Astrocyte (in vitro differentiated cells and primary cell): ENCODE data around the gene FAM210A. TPM values are rescaled to one million over a fixed set of nuclear protein-coding genes. Genes with fewer than 3 reads are reported as not detected.

Source experiments
- DNase-seq: peaks from one replicate; pipeline ENCODE4 v3.0.0-alpha.2; 2010; ENCODE audit warnings: low read depth
- FAIRE-seq: peaks from 2 replicates; lab custom pipeline; 2011; peaks lifted over from hg19 to GRCh38; lab: Jason Lieb, UNC
- H2AFZ ChIP-seq: 2 replicates; pipeline ENCODE4 v1.6.0; 2012; ENCODE audit warnings: low read depth, low read length, inconsistent platforms
- H3K27ac ChIP-seq: 2 replicates; pipeline ENCODE4 v1.5.1; 2011; ENCODE audit warnings: low read depth, low read length, inconsistent platforms
- H3K27me3 ChIP-seq: 2 replicates; pipeline ENCODE4 v1.6.0; 2011; ENCODE audit warnings: low read length, inconsistent platforms; ENCODE audit not compliant: insufficient read depth
- H3K36me3 ChIP-seq: 2 replicates; pipeline ENCODE4 v1.5.1; 2011; ENCODE audit warnings: low read length, inconsistent platforms; ENCODE audit not compliant: insufficient read depth
- H3K4me1 ChIP-seq: 2 replicates; pipeline ENCODE4 v1.5.1; 2011; ENCODE audit warnings: low read length, inconsistent platforms; ENCODE audit not compliant: insufficient read depth
- H3K4me2 ChIP-seq: 2 replicates; pipeline ENCODE4 v1.6.0; 2012; ENCODE audit warnings: low read length, inconsistent platforms
- H3K4me3 ChIP-seq: 2 replicates; pipeline ENCODE4 v1.5.1; 2011; ENCODE audit warnings: low read depth, mild to moderate bottlenecking, low read length, inconsistent platforms; ENCODE audit not compliant: insufficient read depth
- H3K79me2 ChIP-seq: 2 replicates; pipeline ENCODE4 v1.6.0; 2012; ENCODE audit warnings: mild to moderate bottlenecking, low read length, inconsistent platforms; ENCODE audit not compliant: insufficient read depth
- H3K9ac ChIP-seq: 2 replicates; pipeline ENCODE4 v1.6.0; 2012; ENCODE audit warnings: mild to moderate bottlenecking, low read length, inconsistent platforms
- H3K9me3 ChIP-seq: 2 replicates; pipeline ENCODE4 v1.5.1; 2012; ENCODE audit warnings: low read depth, mild to moderate bottlenecking, low read length, inconsistent platforms; ENCODE audit not compliant: insufficient read depth
- H4K20me1 ChIP-seq: 2 replicates; pipeline ENCODE4 v1.6.0; 2012; ENCODE audit warnings: low read length, inconsistent platforms; ENCODE audit not compliant: insufficient read depth
- H3K27ac Mint-ChIP-seq: one replicate; pipeline ENCODE4 v1.8.0; 2021; ENCODE audit warnings: mild to moderate bottlenecking, mixed read lengths; ENCODE audit not compliant: unreplicated experiment
- H3K27me3 Mint-ChIP-seq: one replicate; pipeline ENCODE4 v1.8.0; 2021; ENCODE audit warnings: low read depth, mixed read lengths; ENCODE audit not compliant: unreplicated experiment
- H3K36me3 Mint-ChIP-seq: one replicate; pipeline ENCODE4 v1.8.0; 2021; ENCODE audit warnings: low read depth, mixed read lengths; ENCODE audit not compliant: unreplicated experiment
- H3K4me1 Mint-ChIP-seq: one replicate; pipeline ENCODE4 v1.8.0; 2021; ENCODE audit warnings: low read depth, mixed read lengths; ENCODE audit not compliant: unreplicated experiment
- H3K4me3 Mint-ChIP-seq: one replicate; pipeline ENCODE4 v1.8.0; 2021; ENCODE audit warnings: mild to moderate bottlenecking, moderate library complexity, mixed read lengths; ENCODE audit not compliant: unreplicated experiment
- H3K9me3 Mint-ChIP-seq: one replicate; pipeline ENCODE4 v1.8.0; 2021; ENCODE audit warnings: mild to moderate bottlenecking, mixed read lengths; ENCODE audit not compliant: unreplicated experiment
- EZH2 ChIP-seq: IDR thresholded peaks from 2 replicates; pipeline ENCODE4 v1.6.1; 2012; ENCODE audit warnings: mild to moderate bottlenecking, low read length, inconsistent platforms; ENCODE audit not compliant: insufficient read depth
- total RNA-seq: library from RNA; stranded (reverse); gene quantifications from 2 replicates; pipeline ENCODE4 v1.2.1, GENCODE V29; 2021
- TF ChIP-seq, protein P1 (sequence below): IDR thresholded peaks from 2 replicates; pipeline ENCODE4 v1.5.1; 2011; ENCODE audit warnings: low read depth, mild to moderate bottlenecking, inconsistent platforms, low read length, moderate library complexity; ENCODE audit not compliant: insufficient read depth

Gene FAM210A
- total RNA-seq, 1 donor from 2014 or later = 21.9 TPM

DNA sequence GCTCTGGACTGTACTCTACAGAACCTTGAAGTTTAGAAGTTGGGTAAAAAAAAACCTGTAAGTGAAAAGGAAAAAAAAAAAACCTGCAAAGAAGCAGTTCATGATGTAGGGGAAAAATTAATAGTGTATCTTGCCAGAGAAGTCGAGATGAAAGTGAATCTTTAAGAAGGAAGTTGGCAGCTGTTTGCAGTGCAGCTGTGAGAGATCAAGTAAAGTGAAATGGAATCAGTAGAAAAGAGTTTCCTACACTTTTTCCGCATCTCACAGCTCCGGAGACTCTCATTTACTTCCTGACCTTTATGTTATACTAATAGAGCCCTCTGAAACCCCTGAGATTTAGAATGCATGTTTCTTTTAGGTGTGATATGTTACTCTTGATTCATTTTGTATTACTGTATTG is 19.3 kb upstream of the FAM210A start:
- Histone ChIP-seq H2AFZ (no peak overlapping the region), H3K27me3 (no peaks in the 10 kb centered on the region), H3K4me3 (no peak overlapping the region), H3K4me1 (no peaks in the 10 kb centered on the region), H3K36me3 (peaks cover 41% of the 10 kb centered on the region), H3K9ac (no peak overlapping the region), H3K27ac (no peak overlapping the region), H3K4me2 (no peak overlapping the region), H4K20me1 (no peaks in the 10 kb centered on the region), H3K9me3 (no peaks in the 10 kb centered on the region), H3K79me2 (no peaks in the 10 kb centered on the region)
- peaks cover 25% of the 10 kb centered on the region for H3K36me3 Mint-ChIP-seq
- TF ChIP-seq EZH2 = no peak
- TF ChIP-seq, protein P1, sequence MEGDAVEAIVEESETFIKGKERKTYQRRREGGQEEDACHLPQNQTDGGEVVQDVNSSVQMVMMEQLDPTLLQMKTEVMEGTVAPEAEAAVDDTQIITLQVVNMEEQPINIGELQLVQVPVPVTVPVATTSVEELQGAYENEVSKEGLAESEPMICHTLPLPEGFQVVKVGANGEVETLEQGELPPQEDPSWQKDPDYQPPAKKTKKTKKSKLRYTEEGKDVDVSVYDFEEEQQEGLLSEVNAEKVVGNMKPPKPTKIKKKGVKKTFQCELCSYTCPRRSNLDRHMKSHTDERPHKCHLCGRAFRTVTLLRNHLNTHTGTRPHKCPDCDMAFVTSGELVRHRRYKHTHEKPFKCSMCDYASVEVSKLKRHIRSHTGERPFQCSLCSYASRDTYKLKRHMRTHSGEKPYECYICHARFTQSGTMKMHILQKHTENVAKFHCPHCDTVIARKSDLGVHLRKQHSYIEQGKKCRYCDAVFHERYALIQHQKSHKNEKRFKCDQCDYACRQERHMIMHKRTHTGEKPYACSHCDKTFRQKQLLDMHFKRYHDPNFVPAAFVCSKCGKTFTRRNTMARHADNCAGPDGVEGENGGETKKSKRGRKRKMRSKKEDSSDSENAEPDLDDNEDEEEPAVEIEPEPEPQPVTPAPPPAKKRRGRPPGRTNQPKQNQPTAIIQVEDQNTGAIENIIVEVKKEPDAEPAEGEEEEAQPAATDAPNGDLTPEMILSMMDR = no peak
- DNase-seq = no peak
- no peaks in the 10 kb centered on the region for H3K9me3 Mint-ChIP-seq
- H3K27me3 Mint-ChIP-seq = no peaks in the 10 kb centered on the region
- H3K4me3 Mint-ChIP-seq = no peak overlapping the region
- no peak for FAIRE-seq
- no peak overlapping the region for H3K27ac Mint-ChIP-seq
- H3K4me1 Mint-ChIP-seq = no peaks in the 10 kb centered on the region

DNA sequence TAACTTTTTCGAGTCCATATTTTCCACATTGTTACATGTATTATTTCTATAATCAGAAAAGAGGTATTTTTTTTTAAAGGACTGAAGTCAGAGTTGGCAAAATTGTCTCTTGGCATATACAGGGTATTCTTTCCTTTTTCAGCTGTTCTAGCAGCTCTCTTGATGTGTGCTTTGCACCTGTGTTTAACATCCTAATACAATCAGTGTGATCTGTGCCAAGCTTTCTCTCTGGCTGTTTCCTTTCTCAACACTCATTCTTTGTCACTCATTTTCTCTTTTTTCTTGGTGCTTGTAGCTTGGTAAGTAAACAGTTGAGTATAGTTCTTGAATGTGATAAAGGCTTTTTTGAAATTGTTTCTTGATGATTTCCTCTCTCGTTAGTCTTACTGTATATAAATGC is 9.3 kb upstream of the FAM210A start:
- no peaks in the 10 kb centered on the region for H3K9me3 Mint-ChIP-seq
- no peak overlapping the region for H3K4me3 Mint-ChIP-seq
- Histone ChIP-seq H3K4me3 (no peak overlapping the region), H3K27me3 (no peaks in the 10 kb centered on the region), H3K36me3 (peaks cover 39% of the 10 kb centered on the region), H3K79me2 (peaks cover 18% of the 10 kb centered on the region), H2AFZ (no peak overlapping the region), H3K4me1 (no peaks in the 10 kb centered on the region), H3K4me2 (no peak overlapping the region), H3K9ac (no peak overlapping the region), H4K20me1 (peaks cover 1% of the 10 kb centered on the region), H3K27ac (no peak overlapping the region), H3K9me3 (no peaks in the 10 kb centered on the region)
- DNase-seq (no peak), FAIRE-seq (no peak)
- H3K36me3 Mint-ChIP-seq = peaks cover 6% of the 10 kb centered on the region
- TF ChIP-seq EZH2 = no peak
- TF ChIP-seq, protein P1 = no peak
- H3K4me1 Mint-ChIP-seq = no peaks in the 10 kb centered on the region
- H3K27me3 Mint-ChIP-seq = no peaks in the 10 kb centered on the region
- H3K27ac Mint-ChIP-seq = no peak overlapping the region

DNA sequence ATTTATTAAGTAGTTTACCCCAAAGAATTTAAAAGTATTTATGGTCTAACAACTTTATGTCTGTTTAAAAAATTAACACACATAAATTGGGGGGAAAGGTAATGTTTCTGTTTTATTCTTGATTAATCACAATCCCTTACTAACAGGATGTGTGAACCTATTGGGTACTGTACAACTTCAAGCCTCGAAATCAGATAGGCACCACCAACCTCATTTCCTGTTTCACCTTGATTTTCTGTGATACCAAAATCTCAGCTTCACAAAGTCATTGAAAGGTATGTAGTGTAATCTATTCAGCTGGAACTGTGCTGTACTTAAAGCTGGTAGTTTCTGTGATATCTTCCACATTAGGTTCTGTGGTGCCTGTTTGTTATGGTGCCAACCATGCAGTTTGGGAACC is 4.1 kb upstream of the FAM210A start:
- H3K36me3 Mint-ChIP-seq = peaks cover 5% of the 10 kb centered on the region
- Histone ChIP-seq H3K4me1 (no peaks in the 10 kb centered on the region), H3K27me3 (no peaks in the 10 kb centered on the region), H2AFZ (no peak overlapping the region), H3K4me3 (no peak overlapping the region), H3K4me2 (no peak overlapping the region), H3K36me3 (peaks cover 9% of the 10 kb centered on the region), H3K79me2 (peaks cover 70% of the 10 kb centered on the region), H3K9ac (no peak overlapping the region), H4K20me1 (peaks cover 26% of the 10 kb centered on the region), H3K9me3 (no peaks in the 10 kb centered on the region), H3K27ac (no peak overlapping the region)
- FAIRE-seq = no peak
- no peaks in the 10 kb centered on the region for H3K27me3 Mint-ChIP-seq
- DNase-seq = no peak
- no peak overlapping the region for H3K4me3 Mint-ChIP-seq
- H3K4me1 Mint-ChIP-seq = peaks cover 15% of the 10 kb centered on the region
- no peak overlapping the region for H3K27ac Mint-ChIP-seq
- TF ChIP-seq EZH2 = no peak
- TF ChIP-seq, protein P1 = no peak
- no peaks in the 10 kb centered on the region for H3K9me3 Mint-ChIP-seq
